HG03342 (cell line): ENCODE results near the gene SULT1A2.
"Not testable (repeated sequence)": the region's sequence is repeated elsewhere in the genome, so short reads cannot be mapped to it uniquely, and the experiment has no call there.

Experiments used
- ATAC-seq: cut with Tn5 transposase; IDR thresholded peaks from one replicate; pipeline ENCODE4 v1.9.1; 2021; ENCODE audit warnings: mild to moderate bottlenecking, moderate library complexity; ENCODE audit not compliant: unreplicated experiment

The SULT1A2 gene

GRCh38 chr16:28609631-28610594, 13.1 kb upstream of the SULT1A2 start, which contains the start of gene SULT1A1:
Gene SULT1A1, minus strand, starts transcription at chr16:28610044. Its CDS starts 1,189 bp downstream, at chr16:28608855.
- ATAC-seq, result no peak

- ATAC-seq, result not testable (repeated sequence)
These were observed 12.2 kb upstream of the SULT1A2 start for GRCh38 chr16:28608867-28609596.

GRCh38 chr16:28608496-28608808, 11.6 kb upstream of the SULT1A2 start:
- not testable (repeated sequence) for ATAC-seq

- ATAC-seq, result not testable (repeated sequence)
These were observed 11.0 kb upstream of the SULT1A2 start for GRCh38 chr16:28607681-28608495.

- no peak for ATAC-seq
These were observed 10.3 kb upstream of the SULT1A2 start for GRCh38 chr16:28607116-28607623.

GRCh38 chr16:28606291-28607115, 9.7 kb upstream of the SULT1A2 start:
- no peak for ATAC-seq

- ATAC-seq, result no peak
These were observed 7.3 kb upstream of the SULT1A2 start for GRCh38 chr16:28604186-28604565.

- no peak for ATAC-seq
These were observed 6.7 kb upstream of the SULT1A2 start for GRCh38 chr16:28603381-28604185.

- ATAC-seq, result no peak
These were observed 5.7 kb upstream of the SULT1A2 start for GRCh38 chr16:28602529-28602928.

GRCh38 chr16:28602062-28602461, 5.2 kb upstream of the SULT1A2 start:
- ATAC-seq, result not testable (repeated sequence)

- not testable (repeated sequence) for ATAC-seq
These were observed 4.7 kb upstream of the SULT1A2 start for GRCh38 chr16:28601589-28601988.

- not testable (repeated sequence) for ATAC-seq
These were observed 4.1 kb upstream of the SULT1A2 start for GRCh38 chr16:28600965-28601364.

GRCh38 chr16:28599377-28600285, 2.8 kb upstream of the SULT1A2 start:
- ATAC-seq, result not testable (repeated sequence)

- no peak for ATAC-seq
These were observed 927 bp upstream of the SULT1A2 start for GRCh38 chr16:28597692-28598261.

GRCh38 chr16:28596115-28596630, 677 bp downstream of the SULT1A2 start:
- no peak for ATAC-seq

GRCh38 chr16:28595451-28595850, 1.4 kb downstream of the SULT1A2 start:
- ATAC-seq, result not testable (repeated sequence)

- no peak for ATAC-seq
These were observed 3.8 kb downstream of the SULT1A2 start for GRCh38 chr16:28592979-28593553.
